Kidney (tissue), 14 donors: Measurements from ENCODE around the gene MOB3A. TPM values are rescaled to one million over a fixed set of nuclear protein-coding genes. Genes with fewer than 3 reads are reported as not detected.

Source experiments
- DNase-seq, 5 donors: peaks; one replicate each; pipeline ENCODE4 v3.0.0-alpha.2; 2013 to 2020
- FAIRE-seq: peaks from 2 replicates; lab custom pipeline; 2012; peaks lifted over from hg19 to GRCh38; lab: Jason Lieb, UNC
- H3K27ac ChIP-seq, 2 donors: one replicate each; pipeline ENCODE4 v1.7.0; 2013; ENCODE audit warnings: low read depth in 2 of 2, low read length in 2 of 2, inconsistent platforms in 1 of 2
- H3K27me3 ChIP-seq: one replicate; pipeline ENCODE4 v1.7.1; 2013; ENCODE audit warnings: low read length, inconsistent platforms; ENCODE audit not compliant: control insufficient read depth, insufficient read depth
- H3K36me3 ChIP-seq, 3 donors: one replicate each; pipeline versions ENCODE4 v1.7.0 to v1.7.1; 2013; ENCODE audit warnings: low read length in 3 of 3, control low read depth in 1 of 3, inconsistent platforms in 1 of 3; ENCODE audit not compliant: insufficient read depth in 3 of 3, control insufficient read depth in 2 of 3
- H3K4me1 ChIP-seq, 3 donors: one replicate each; pipeline versions ENCODE4 v1.7.0 to v1.7.1; 2013; ENCODE audit warnings: low read length in 3 of 3, inconsistent platforms in 1 of 3, low read depth in 1 of 3; ENCODE audit not compliant: control insufficient read depth in 2 of 3, insufficient read depth in 2 of 3
- H3K4me3 ChIP-seq, 3 donors: one replicate each; pipeline versions ENCODE4 v1.7.0 to v1.8.1; 2013; ENCODE audit warnings: low read length in 3 of 3, control low read depth in 1 of 3, inconsistent platforms in 1 of 3
- H3K9ac ChIP-seq, 3 donors: one replicate each; pipeline versions ENCODE4 v1.7.0 to v1.7.1; 2013; ENCODE audit warnings: low read length in 3 of 3, control low read depth in 1 of 3, inconsistent platforms in 1 of 3
- H3K9me3 ChIP-seq, 3 donors: one replicate each; pipeline versions ENCODE4 v1.7.0 to v1.7.1; 2013; ENCODE audit warnings: low read length in 3 of 3, control low read depth in 1 of 3, inconsistent platforms in 1 of 3; ENCODE audit not compliant: control insufficient read depth in 2 of 3, insufficient read depth in 1 of 3
- intact Hi-C: fragments of 100-400 bp; cut with DNase I; formaldehyde crosslinking; loops from one replicate; pipeline ENCODE4 v1.11.1; 2022
- polyA plus RNA-seq: library from polyadenylated mRNA; stranded (reverse); fragments of 350-450 nt; fragmentation: Illumina TruSeq; extraction: RNeasy Lipid Tissue Mini Kit (QIAGEN cat#74804); gene quantifications from one replicate; pipeline ENCODE4 v1.2.3, GENCODE V29; 2014; ENCODE audit warnings: low read depth, low replicate concordance; ENCODE audit not compliant: insufficient read depth
- total RNA-seq: library from RNA; stranded (reverse); fragmentation: NEBNext Ultra II Directional; extraction: Animal tissue kit (Norgen Biotek cat#: 25700); gene quantifications from one replicate; pipeline ENCODE4 v1.2.1, GENCODE V29; 2021
- TF ChIP-seq, protein P1 (sequence below): IDR thresholded peaks from 3 replicates; pipeline ENCODE4 v1.5.1; 2012; ENCODE audit warnings: mild to moderate bottlenecking, moderate library complexity, borderline replicate concordance; ENCODE audit not compliant: insufficient read depth; ENCODE audit errors: extremely low read depth
- donor health status: control.
- donor health status: control.
- donor health status: control.
- donor health status: control.
- donor health status: control.
- donor health status: DM: yes; HTN: yes; CAD: no.
- donor health status: Normal renal cell carcinoma (clear cell type).

MOB3A gene
- total and polyA plus RNA-seq, 2 donors from 2014 or later = 16.9 to 59.7 TPM

DNA sequence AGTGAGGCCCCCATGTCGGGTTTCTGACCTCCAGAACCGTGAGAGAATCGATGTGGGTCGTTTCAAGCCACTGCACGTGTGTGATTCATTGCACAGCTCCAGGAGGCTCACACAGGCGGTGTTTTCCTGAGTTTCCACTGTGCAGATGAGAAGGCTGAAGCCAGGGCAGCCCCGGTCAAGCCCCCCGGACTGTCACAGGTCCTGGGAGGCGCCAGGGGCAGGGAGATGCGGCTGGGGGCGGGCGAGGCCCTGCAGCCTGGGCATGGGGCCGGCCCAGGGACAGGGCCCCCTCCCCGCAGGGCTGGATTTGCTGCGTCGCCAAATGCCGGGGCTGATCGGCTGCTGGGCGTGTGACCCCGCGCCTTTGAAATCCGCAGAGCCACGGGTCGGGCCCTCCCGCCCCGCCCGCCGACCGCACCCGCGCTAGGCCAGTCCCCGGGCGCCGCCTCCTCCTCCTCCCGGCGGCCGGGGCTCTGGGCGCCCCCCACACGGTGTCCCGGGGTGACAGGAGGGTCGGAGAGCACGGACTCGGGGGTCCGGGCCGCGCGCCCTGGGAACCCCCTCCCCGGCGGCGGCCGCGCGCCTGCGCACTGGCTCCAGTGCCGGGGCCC, 35.1 kb downstream of the MOB3A start:
- no peaks in the 10 kb centered on the region for H3K36me3 ChIP-seq
- H3K27ac ChIP-seq = peak overlapping the region; percentile 97 to 99
- H3K4me1 ChIP-seq = peaks cover 0 to 39% (median 17%) of the 10 kb centered on the region in 3 donors
- TF ChIP-seq, protein P1, sequence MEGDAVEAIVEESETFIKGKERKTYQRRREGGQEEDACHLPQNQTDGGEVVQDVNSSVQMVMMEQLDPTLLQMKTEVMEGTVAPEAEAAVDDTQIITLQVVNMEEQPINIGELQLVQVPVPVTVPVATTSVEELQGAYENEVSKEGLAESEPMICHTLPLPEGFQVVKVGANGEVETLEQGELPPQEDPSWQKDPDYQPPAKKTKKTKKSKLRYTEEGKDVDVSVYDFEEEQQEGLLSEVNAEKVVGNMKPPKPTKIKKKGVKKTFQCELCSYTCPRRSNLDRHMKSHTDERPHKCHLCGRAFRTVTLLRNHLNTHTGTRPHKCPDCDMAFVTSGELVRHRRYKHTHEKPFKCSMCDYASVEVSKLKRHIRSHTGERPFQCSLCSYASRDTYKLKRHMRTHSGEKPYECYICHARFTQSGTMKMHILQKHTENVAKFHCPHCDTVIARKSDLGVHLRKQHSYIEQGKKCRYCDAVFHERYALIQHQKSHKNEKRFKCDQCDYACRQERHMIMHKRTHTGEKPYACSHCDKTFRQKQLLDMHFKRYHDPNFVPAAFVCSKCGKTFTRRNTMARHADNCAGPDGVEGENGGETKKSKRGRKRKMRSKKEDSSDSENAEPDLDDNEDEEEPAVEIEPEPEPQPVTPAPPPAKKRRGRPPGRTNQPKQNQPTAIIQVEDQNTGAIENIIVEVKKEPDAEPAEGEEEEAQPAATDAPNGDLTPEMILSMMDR = no peak
- DNase-seq = peak in 2 of 5 donors; percentile 87 to 94
- H3K27me3 ChIP-seq = no peaks in the 10 kb centered on the region
- H3K9me3 ChIP-seq = no peaks in the 10 kb centered on the region
- H3K9ac ChIP-seq = peak overlapping the region; percentile 14 to 63 (median 26)
- peak overlapping the region; percentile 13 to 50 (median 44) for H3K4me3 ChIP-seq
- intact Hi-C loops = no loop called here
- FAIRE-seq = no peak

DNA sequence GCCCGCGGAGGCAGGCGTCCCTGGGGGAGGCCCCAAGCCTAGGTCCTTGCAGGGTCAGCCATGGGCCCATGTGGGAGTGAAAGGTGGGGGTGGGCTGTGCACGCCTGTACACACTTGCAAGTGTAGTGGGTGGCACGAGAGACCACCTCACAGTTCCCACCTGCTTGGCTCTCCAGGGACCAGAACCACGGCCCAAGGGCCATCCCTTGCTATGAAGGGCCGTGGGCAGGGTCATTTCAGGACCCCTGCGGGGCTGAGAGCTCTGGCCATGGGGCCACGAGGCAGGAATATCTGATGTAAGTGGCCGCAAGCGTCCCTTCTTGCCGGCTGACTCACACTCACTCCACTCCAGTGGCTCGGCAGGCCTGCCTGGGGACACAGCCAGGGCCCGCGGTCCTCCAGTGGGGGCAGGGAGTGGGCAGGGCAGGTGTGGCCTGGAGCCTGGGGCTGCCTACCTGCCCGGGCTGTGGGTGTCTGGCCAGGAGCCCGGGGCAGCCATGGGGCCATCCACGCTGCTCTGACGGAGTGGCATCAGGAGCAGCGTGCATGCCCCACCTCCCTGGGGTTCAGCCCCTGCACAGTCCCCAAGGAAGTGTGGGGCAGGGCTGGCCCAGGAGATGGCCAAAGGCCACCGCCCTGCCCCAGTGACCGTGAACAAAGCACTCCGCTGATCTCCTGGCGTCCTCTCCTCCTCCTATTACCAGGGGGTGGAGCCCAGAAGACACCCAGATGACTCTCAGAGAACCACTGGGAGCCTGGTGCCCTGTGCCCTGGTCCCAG, 36.5 kb downstream of the MOB3A start:
- FAIRE-seq = no peak
- H3K4me1 ChIP-seq = peaks cover 0 to 43% (median 20%) of the 10 kb centered on the region in 3 donors

DNA sequence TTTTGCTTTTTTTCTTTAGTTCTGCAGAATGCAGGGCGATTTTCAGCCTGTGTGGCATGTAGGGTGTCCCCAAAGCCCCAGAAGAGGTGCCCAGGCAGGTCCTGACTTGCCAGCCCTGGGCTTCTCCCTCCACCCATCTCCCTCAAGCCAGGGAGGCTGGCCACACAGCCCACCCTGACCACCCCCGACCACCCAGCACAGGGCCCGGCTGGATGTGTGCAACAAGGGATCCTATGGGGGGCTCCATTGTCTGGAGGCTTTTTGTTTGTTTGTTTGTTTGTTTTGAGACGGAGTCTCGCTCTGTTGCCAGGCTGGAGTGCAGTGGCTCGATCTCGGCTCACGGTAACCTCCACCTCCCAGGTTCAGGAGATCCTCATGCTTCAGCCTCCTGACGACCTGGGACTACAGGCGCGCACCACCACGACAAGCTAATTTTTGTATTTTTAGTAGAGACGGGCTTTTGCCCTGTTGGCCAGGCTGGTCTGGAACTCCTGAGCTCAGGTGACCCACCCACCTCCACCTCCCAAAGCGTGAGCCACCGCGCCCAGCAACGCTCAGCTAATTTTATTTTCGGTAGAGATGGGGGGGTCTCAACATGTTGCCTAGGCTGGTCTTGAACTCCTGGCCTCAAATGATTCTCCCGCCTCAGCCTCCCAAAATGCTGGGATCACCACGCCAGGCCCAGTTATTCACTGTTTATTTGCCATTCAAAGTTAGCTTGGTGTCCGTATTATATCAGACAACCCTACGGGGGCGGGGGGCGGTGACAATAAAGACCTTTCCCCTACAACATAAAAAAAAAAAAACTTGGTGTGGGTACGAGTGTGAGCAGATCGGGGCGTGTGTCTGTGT, 37.3 kb downstream of the MOB3A start:
- H3K9ac ChIP-seq = peak overlapping the region in 1 of 3 donors; percentile 63
- DNase-seq = peak in 1 of 5 donors; percentile 45
- peak overlapping the region; percentile 97 to 99 for H3K27ac ChIP-seq
- peak overlapping the region in 1 of 3 donors; percentile 28 for H3K4me3 ChIP-seq
- TF ChIP-seq, protein P1 = no peak
- no peaks in the 10 kb centered on the region for H3K9me3 ChIP-seq
- H3K4me1 ChIP-seq = peaks cover 0 to 43% (median 20%) of the 10 kb centered on the region in 3 donors
- no peaks in the 10 kb centered on the region for H3K36me3 ChIP-seq
- intact Hi-C loops = no loop called here
- no peak for FAIRE-seq
- no peaks in the 10 kb centered on the region for H3K27me3 ChIP-seq

More for the DNA sequence above, 36.5 kb downstream of the MOB3A start:
- H3K9ac ChIP-seq = peak overlapping the region in 2 of 3 donors; percentile 8 to 63
- H3K27ac ChIP-seq = peak overlapping the region; percentile 97 to 99
- no peaks in the 10 kb centered on the region for H3K36me3 ChIP-seq
- intact Hi-C loops = no loop called here
- peak overlapping the region in 1 of 3 donors; percentile 28 for H3K4me3 ChIP-seq
- no peaks in the 10 kb centered on the region for H3K27me3 ChIP-seq
- DNase-seq = peak; percentile 75 to 96 (median 85)
- H3K9me3 ChIP-seq = no peaks in the 10 kb centered on the region
- TF ChIP-seq, protein P1 = no peak
